ENCODE measurements around the gene KMO. TPM values are rescaled to one million over a fixed set of nuclear protein-coding genes. Genes with fewer than 3 reads are reported as not detected.
A peak's percentile ranks its signal among the peaks of the same experiment; 100 is the strongest.

The KMO gene
- total RNA-seq, 2 donors from 2014 or later: 0.35 to 0.37 TPM

GRCh38 chr1:241622669-241623068 is 90.5 kb downstream of the KMO start:
- Histone ChIP-seq H3K27me3 (no peaks in the 10 kb centered on the region), H3K36me3 (no peaks in the 10 kb centered on the region), H3K4me3 (no peak overlapping the region), H3K9me3 (no peaks in the 10 kb centered on the region), H3K4me1 (no peaks in the 10 kb centered on the region), H3K27ac (no peak overlapping the region)
- no peak for TF ChIP-seq CTCF (IDR thresholded peaks at IDR 0.05)
- no peak for DNase-seq (ENCODE audit: low spot score)

GRCh38 chr1:241624935-241625334 is 92.8 kb downstream of the KMO start:
- TF ChIP-seq CTCF (IDR thresholded peaks at IDR 0.05): no peak

GRCh38 chr1:241627453-241628259 is 95.5 kb downstream of the KMO start:
- TF ChIP-seq CTCF (IDR thresholded peaks at IDR 0.05): peak in 1 of 2 donors; percentile 63
- no peaks in the 10 kb centered on the region for H3K4me1 ChIP-seq
- no peaks in the 10 kb centered on the region for H3K36me3 ChIP-seq
- H3K27ac ChIP-seq: no peak overlapping the region
- no peak for DNase-seq (ENCODE audit: low spot score)
- no peaks in the 10 kb centered on the region for H3K27me3 ChIP-seq
- H3K4me3 ChIP-seq: no peak overlapping the region
- no peaks in the 10 kb centered on the region for H3K9me3 ChIP-seq

More at GRCh38 chr1:241624935-241625334, 92.8 kb downstream of the KMO start:
- Histone ChIP-seq H3K4me1 (no peaks in the 10 kb centered on the region), H3K9me3 (no peaks in the 10 kb centered on the region), H3K27me3 (no peaks in the 10 kb centered on the region), H3K27ac (no peak overlapping the region), H3K4me3 (no peak overlapping the region), H3K36me3 (no peaks in the 10 kb centered on the region)
- no peak for DNase-seq (ENCODE audit: low spot score)

- Histone ChIP-seq H3K27ac (no peak overlapping the region), H3K36me3 (no peaks in the 10 kb centered on the region), H3K4me3 (no peak overlapping the region), H3K9me3 (no peaks in the 10 kb centered on the region), H3K4me1 (no peaks in the 10 kb centered on the region), H3K27me3 (no peaks in the 10 kb centered on the region)
- no peak for TF ChIP-seq CTCF (IDR thresholded peaks at IDR 0.05)
- DNase-seq (ENCODE audit: low spot score): no peak
Measured at GRCh38 chr1:241630005-241630404, 97.8 kb downstream of the KMO start.

- no peaks in the 10 kb centered on the region for H3K36me3 ChIP-seq
- no peak overlapping the region for H3K4me3 ChIP-seq
- no peaks in the 10 kb centered on the region for H3K9me3 ChIP-seq
- H3K27ac ChIP-seq: no peak overlapping the region
- H3K27me3 ChIP-seq: no peaks in the 10 kb centered on the region
- DNase-seq (ENCODE audit: low spot score): no peak
- no peak for TF ChIP-seq CTCF (IDR thresholded peaks at IDR 0.05)
- H3K4me1 ChIP-seq: no peaks in the 10 kb centered on the region
Measured at GRCh38 chr1:241630476-241630875, 98.3 kb downstream of the KMO start.

- H3K4me1 ChIP-seq: no peaks in the 10 kb centered on the region
- no peak overlapping the region for H3K27ac ChIP-seq
- H3K9me3 ChIP-seq: no peaks in the 10 kb centered on the region
- no peak overlapping the region for H3K4me3 ChIP-seq
- no peak for TF ChIP-seq CTCF (IDR thresholded peaks at IDR 0.05)
- no peaks in the 10 kb centered on the region for H3K27me3 ChIP-seq
- DNase-seq (ENCODE audit: low spot score): no peak
- H3K36me3 ChIP-seq: no peaks in the 10 kb centered on the region
Measured at GRCh38 chr1:241630899-241631298, 98.7 kb downstream of the KMO start.

Measured in right atrium auricular region (tissue), 2 donors.